ENCODE data around the gene LDB2.

GRCh38 chr4:16867827-16868226 is 30.6 kb downstream of the LDB2 start:
- no peak for TF ChIP-seq POLR2A (IDR thresholded peaks at IDR 0.05)
- TF ChIP-seq POLR2AphosphoS5 (IDR thresholded peaks at IDR 0.05), result no peak

Data from breast epithelium (tissue), 3 donors.